Body of pancreas (tissue), 4 donors: ENCODE measurements around the gene SYCE3.

Source experiments
- CTCF ChIP-seq, 7 experiments: fragments of 450-650 bp in 4 of 7; fragments of 200-600 bp in 3 of 7; sonication (generic) in 3 of 7; IDR thresholded peaks; one replicate each; pipeline ENCODE4 v1.5.1; 2016 to 2019; ENCODE audit warnings: antibody characterized with exemption in 7 of 7
- POLR2A ChIP-seq, 3 donors: fragments of 450-650 bp; IDR thresholded peaks; one replicate each; pipeline ENCODE4 v1.6.1; 2016; ENCODE audit warnings: antibody characterized with exemption in 3 of 3, mild to moderate bottlenecking in 2 of 3

GRCh38 chr22:50525858-50526107 lies 36.9 kb downstream of the SYCE3 start:
- TF ChIP-seq CTCF (IDR thresholded peaks at IDR 0.05) (no peak), POLR2A (IDR thresholded peaks at IDR 0.05) (no peak)
